ENCODE results near the gene ERMARD.
"Not testable (repeated sequence)": the region's sequence is repeated elsewhere in the genome, so short reads cannot be mapped to it uniquely, and the experiment has no call there.

ERMARD gene

DNA sequence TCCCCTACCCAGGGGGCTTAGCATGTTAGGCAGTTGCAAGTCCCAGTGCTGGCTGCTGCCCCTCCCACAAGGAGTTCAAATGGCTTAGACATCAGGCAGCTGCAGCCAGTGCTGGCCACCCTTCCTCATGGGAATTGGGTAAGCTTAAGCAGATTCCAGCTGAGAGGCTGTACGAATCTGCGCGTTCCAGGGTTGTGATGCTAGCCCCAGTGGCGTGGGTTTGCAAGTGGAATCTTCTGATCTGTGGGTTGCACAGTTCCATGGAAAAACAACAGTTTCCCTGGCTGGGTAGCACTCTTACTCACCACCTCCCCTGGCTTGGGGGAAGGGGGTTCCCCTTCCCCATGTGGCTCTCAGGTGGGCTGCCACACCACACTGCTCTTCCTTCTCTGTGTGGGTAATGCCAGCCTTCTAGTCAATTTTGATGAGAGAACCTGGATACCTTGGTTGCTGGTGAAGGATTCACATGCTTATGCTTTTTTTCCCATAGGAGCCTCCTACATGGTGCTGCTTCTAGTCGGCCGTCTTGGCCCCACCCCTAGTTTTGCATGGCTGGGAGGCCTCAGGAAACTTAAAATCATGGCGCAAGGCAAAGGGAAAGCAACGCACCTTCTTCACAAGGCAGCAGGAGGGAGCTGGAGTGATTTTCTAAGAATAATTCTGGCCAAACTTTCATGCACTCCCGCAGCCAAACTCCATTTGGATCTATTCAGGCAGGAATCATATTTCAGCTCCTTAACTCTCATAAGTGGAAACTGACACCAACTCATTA lies 13.0 kb upstream of the ERMARD start:
- DNase-seq = no peak

DNA sequence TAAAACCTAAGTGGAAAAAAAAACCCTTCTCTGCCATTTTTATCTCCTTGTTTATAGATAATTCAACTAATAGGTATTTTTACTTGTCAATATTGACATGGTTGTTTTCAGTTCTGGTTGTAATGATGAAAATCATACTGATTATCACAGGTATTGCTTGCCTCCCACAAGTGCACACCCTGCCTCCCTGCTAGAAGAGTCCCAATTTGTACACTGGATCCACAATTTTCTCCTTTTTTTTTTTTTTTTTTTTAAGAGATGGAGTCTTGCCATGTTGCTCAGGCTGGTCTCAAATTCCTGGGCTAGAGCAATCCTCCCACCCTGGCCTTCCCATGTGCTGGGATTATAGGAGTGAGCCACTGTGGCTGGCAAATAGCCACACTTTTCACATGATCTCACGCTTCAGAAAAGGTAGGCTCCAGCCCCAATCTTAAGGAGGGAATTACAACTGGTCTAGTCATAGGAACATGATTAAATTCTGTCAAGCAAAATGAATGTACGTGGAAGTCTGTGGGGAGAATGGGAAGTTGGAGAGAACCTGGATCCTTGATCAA lies 12.4 kb upstream of the ERMARD start:
- no peak for DNase-seq

DNA sequence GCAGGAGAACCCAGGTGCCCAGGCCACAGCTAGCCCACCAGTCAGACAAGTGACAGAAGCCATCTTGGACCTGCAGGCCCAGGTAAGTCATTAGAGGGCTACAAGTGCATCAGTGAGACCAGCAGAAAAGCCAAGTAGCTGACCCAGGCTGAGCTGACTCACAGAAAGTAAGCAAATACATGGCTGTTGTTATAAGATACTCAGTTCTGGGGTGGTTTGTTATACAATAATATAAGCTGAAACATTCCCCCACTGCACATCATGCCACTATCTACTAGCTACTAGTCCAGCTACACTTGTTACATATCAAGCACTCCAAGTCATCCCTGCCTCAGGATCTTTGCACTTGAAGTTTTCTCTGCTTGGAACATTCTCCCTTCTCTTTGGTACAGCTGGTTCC lies 10.1 kb upstream of the ERMARD start:
- DNase-seq = no peak

DNA sequence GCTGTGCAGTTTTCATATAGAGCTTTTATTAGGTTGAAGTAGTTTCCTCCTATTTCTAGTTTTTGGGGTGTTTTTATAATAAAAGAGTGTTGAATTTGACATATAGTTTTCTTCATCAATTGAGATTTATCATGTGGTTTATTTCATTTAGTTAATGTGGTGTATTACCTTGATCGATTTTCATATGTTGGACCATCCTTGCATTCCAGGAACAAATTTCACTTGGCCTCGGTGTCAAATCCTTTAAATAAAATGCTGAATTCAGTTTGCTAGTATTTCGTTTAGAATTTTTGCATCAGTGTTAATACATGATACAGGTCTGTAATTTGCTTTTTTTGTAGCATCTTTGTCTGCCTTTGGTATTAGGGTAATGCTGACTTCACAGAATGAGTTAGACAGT lies 6.0 kb upstream of the ERMARD start:
- no peak for DNase-seq

DNA sequence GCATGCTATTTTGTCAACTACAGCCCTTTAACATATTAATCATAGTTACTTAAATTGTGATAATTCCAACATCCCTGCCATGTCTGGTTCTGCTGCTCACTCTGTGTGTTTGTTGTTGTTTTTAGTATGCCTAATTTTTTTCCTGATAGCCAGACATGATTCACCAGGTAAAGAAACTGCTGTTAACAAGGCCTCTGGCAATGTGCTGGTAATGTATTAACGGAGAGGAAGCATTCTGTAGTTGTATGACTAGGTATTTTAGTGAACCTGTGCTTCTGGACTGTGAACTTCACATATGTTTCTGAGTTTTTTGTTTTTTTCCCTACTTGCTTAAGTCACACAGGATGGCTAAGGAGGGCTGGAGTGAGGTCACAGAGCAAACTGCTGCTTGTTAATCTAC lies 4.9 kb upstream of the ERMARD start:
- no peak for DNase-seq

DNA sequence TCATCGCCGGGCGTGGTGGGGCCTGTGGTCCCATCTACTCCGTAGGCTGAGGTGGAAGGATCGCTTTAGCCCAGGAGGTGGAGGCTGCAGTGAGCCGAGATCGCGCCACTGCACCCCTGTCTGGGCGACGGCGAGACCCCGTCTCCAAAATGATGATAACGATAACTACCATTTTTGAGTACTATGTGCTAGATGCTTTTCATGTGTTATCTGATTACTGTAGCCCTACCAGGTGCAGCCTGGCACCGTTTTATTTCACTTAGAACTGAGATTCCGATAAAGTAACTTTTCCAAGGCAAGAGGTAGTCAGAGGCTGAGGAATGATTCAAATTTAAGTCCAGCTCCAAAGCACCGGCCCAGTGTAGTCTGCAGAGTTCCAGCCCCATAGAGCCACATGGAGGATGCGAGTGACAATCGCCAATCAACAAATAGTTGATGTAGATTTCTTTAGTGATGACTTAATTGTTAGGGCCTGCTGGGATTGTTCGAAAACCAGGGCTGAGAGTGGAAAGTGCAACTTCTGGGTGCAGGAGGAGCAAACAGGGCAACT lies 727 bp downstream of the ERMARD start:
- no peak for DNase-seq

DNA sequence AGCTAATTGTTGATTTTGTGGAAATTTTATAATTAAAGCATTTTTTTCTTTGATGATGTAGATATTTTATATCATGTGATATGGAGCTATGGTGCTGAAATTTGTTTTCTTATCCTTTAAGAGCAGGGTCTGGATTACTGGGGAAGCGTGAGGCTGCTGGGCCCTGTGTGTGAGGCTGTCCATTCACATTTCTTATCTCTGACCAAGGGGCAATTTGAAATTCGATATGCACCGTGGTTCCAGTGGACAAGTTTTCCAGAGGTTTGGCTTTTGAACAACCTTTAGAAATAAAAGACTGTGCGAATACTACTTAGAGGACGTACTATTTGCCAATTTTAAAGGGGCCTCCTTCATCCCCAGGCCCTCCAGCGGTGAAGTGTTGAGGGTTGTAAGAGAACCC lies 3.7 kb downstream of the ERMARD start:
- DNase-seq = no peak

DNA sequence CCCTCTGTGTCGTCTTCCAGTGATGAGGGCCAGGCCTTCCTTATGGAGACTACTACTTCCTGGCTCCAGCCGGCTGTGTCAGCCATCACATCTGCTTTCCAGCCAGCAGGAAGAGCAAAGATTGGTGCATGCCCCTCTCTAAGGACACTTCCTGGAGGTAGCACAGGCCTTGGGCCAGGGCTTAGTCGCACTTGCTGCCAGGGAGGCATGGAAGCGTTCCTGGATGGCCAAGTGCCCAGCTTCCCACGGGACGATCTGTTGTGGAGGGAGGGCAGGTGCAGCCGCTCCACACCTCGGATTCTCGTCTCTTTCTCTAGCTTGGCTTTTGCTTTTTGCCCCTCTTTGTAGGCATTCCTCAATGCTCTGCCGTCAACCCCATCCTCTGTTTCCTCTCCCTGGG lies 11.9 kb downstream of the ERMARD start:
- no peak for DNase-seq

DNA sequence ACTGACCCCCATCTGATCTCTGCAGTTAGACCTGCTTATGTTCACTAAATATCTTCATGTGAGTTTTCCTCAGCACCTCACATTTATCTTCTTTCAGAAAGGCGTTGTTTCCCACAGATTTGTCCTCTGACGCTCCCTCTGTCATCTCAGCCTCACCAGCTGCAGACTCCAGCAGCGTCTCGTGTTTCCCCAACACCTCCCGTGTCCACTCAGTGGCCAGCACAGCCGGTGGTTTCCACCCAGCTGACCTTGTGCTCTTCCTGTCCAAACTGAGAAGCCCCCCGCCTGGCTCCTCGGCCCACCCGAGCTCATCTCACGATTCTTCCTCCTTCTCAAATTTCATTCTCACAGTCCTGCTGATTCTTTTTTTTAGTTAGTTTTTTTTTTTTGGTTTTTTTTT lies 12.5 kb downstream of the ERMARD start:
- DNase-seq = no peak

DNA sequence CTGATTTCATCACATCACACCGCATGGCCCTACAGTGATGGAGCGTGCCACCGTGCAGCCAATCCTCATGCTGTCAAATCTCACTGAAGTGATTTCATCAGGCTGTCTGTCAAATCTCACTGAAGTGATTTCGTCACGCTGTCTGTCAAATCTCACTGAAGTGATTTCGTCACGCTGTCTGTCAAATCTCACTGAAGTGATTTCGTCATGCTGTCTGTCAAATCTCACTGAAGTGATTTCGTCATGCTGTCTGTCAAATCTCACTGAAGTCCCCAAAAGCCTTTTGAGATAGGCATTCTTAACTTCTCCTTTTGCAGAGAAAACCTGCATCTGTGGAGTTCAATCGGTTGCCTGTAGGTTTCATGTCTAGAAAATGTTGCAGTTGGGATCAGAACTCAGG lies 14.4 kb downstream of the ERMARD start:
- not testable (repeated sequence) for DNase-seq

DNA sequence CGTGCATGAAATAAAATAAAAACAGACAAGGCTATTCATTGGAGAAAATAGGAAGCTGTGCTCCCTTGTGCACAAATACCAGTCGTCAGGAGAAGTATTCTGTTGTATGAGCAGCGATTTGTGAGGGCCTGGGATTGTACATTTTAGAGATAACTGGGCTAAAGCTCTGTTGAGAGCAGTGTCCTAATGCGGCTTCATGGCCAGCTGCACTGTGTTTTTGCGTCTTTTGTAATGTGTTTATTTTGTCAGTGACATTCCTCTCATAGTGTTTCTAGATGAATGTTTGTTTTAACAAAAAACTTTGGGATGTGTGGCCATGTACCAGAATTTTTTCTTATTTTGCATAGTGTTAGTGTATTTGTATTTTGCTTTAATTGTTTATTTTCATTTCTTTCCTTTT lies 14.8 kb downstream of the ERMARD start:
- no peak for DNase-seq

DNA sequence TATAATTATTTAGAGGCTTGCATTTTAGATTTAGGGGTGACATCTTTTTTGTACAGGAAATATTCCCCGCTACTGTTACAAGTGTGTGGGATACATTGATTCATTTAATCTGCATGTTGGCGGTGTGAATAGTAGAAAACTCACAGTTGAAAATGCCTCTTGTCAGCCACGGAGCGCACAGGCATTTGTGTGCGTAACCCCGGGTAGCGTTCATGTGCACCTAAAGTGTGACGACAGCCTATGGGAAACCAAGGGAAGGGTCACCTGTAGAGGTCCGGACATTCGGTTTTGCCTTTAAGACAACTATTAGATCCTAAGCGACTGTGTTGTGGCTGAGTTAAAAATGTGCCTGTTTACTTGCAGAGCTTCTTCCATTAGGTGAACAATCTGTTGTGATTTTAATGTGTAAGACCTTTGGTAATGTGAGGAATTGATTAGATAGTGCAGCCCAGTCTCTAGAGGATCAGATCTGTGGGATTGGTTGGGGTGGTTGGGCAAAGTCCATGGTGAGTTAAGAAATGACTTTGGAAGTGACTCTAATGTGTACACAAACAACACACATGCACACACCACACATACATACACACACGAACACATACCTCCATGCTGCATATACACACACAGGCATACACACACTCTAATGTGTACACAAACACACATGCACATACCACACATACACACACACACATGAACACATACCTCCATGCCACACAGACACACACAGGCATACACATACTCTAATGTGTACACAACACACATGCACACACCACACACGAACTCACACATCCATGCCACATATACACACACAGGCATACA lies 15.7 kb downstream of the ERMARD start:
- no peak for DNase-seq

DNA sequence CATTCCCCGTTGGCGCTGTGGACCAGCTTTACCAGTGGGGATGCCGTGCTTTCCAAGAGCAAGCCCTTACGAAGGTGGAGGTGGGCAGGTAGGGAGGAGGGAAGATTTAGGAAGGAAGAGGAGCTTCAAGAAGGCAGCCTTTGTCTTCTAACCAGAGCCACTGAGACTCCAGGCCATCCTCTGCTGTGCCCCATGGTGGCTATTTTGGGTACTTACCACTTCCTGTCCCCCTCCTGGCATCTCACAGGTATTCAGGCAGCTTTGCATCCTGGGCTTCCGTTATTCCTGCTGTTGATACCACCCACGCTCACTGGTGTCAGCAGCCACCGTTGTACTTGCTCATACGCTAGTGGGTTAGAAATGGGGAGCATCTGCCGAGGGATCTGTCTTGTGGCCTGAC lies 22.9 kb downstream of the ERMARD start:
- DNase-seq = no peak

DNA sequence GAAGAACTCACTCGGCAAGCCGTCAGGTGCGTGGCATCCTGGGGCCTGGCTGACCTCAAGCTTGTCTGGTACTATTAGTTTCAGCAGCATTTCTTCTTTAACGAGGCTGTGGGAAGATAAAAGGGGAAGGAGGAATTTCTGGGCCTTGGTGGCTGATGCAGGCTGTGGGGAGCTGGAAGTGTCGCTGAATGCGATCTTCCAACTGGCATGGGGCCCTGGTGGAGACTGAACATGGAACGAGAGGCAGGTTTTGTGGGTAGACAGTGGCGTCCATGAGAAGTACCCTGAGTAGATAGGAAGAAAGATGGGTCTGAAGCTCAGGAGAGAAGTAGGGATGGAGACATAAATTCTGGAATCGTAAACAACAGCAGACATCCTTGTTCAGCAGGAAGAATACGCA lies 23.9 kb downstream of the ERMARD start:
- no peak for DNase-seq

DNA sequence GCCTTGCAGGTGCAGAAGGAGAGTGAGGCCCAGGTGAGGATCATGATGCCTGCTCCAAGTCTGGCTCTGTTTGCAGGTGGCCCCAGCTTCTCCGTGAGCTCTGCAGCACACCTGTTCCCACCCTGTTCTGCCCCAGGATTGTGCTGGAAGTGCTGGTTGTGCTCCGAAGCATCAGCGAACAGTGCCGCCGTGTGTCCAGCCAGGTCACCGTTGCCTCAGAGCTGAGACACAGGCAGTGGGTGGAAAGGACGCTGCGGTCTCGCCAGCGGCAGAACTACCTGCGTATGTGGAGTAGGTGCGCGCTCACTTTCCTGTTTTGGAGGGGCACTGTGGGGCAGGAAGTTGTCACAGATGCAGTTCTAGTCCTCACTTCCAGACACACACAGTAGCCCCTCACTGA lies 25.0 kb downstream of the ERMARD start:
- DNase-seq = no peak

DNA sequence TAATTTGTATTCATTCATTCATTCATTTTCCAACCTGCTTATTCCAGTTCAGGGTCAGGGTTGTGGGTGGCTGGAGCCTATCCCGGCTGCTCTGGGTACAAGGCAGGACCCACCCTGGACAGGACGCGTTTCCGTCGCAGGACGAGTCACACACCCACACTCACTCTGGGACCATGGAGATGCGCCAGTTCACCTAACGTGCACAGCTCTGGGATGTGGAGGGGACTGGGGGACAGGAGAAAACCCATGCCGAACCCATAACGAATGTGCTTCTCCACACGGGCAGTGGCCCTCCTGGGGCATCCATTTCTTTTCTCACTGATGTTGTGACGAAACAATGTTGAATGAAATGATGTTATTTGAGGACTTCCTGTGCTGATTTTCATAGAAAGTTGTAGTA lies 26.5 kb downstream of the ERMARD start:
- DNase-seq = no peak

DNA sequence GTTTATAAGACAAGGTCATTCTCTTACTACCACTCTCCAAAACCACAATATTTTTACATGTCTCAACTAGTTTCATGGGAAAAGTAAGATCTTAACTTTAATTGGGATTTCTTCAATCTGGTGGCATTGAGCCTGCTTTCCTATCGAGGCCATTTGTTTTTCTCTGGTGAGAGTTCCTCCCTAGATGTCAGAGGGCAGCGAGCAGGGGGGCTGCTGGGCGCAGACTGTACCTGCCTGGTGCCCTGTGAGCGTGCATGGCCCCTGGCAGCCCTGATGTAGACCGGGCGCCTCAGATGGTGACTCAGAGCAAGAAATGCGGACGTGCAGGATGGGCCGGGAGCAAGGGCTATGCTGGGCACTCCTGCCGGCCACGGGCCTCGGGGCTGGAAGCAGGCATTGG lies 27.2 kb downstream of the ERMARD start:
- DNase-seq = no peak

DNA sequence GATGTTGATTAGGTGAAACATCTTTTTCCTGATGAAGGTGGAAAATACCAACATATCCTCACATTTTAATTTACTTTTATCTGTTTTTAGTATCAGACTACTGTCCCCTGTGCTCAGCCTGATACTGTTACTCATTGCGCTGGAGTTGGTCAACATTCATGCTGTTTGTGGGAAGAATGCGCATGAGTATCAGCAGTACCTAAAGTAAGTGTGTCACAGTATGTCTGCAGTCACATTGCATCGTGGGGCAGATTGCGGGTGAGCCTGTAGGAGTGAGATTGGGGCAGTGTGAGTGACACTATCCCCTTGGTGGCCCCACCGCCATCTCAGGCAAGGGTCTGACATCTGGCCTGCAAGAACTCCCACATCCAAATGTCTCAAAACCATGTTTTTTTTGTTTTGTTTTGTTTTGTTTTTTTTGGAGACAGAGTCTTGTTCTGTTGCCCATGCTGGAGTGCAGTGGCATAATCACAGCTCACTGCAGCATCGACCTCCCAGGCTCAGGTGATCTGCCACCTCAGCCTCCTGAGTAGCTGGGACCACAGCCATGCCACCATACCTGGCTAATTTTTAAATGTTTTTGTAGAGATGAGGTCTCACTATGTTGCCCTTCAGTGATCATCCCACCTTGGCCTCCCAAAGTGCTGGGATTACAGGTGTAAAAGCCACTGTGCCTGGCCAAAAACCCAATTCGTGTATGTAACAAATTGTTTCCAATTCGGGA lies 27.8 kb downstream of the ERMARD start:
- DNase-seq = no peak

DNA sequence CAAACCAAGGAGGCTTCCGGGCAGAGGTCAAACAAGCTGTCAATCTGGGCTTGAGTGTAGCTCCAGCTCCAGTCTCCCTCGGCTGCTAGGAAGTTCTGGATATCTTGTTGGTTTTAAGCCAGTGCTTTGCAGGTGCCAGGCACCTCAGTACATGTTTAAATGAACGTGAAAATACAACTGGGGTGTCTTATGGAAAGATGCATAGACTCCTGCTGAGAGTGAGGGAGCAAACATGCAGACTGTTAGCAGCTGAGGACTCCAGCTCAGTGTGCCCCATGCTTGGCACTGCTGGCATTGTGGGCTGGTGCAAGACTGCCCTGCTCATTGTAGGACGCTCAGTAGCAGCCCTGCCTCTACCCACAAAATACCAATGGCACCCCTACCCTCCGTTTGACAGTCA lies 28.5 kb downstream of the ERMARD start:
- no peak for DNase-seq

DNA sequence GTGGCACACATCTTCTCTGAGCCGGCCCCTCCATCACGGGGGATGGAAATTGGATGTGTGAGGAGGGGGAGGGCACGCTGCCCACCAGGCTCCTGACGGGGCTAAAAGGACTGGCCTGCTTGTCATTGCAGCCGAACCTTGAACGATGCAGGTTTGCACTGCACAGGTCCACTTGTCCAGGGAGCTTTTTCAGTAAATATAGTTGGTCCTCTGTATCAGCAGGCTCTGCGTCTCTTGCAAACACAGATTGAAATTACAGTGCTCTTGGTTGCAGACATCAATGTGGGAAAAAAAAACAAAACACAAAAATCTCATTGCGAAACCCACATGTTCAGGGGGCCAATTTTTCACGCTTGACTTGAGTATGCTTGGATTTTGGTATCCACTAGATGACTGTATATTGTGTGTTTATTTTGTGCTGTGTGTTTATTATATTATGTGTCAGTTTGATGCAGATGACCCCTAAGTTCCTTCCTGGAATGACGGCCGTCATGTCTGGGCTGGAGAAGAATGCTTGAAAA lies 29.2 kb downstream of the ERMARD start:
- no peak for DNase-seq

DNA sequence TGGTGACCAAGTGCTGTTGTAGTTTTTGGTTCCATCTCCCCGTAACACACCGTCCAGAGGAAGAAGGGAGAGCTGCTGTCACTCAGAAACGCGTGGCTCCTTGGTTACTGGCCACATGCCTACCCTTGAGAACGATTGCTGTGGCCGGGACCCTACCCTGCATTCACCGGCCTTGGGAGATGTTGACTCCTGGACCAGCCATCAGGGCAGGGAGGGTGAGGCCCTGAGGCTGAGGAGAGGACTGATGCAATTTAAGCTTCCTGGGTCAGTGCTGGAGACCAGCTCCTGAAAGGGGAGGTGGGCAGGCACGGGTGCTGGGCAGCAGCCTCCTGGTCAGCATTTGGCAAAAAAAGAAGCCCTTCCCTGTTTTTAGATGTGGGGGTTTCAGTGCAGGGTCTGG lies 31.5 kb downstream of the ERMARD start:
- DNase-seq = peak; percentile 30

DNA sequence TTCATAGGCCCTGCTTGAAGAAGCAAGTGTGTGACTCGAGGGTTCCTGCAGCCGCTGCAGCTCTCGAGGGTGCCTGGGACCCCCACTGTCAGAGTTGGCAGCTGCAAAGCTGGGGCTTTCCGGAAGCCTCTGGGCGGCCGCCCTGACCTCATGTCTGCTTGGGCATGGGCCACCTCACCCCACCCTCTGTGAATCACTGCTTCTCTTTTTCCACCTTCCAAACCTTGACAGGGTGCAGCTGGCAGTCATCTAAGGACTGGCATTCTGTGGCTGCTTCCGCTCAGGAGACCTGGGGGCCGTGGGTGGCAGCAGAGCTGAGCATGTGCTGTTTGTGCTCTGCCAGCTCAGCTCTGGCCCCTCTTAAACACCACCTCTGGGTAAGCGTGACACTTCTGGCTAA lies 32.0 kb downstream of the ERMARD start:
- DNase-seq = peak; percentile 42

Measured in activated effector memory CD4-positive, alpha-beta T cell treated with anti-CD3 and anti-CD28 coated beads, Interleukin-2, amount 50 U/mL, for 16 hours (primary cell).